ENCODE measurements around the gene ADRA2B.
A peak's percentile ranks its signal among the peaks of the same experiment; 100 is the strongest.
"Not testable (repeated sequence)": the region's sequence is repeated elsewhere in the genome, so short reads cannot be mapped to it uniquely, and the experiment has no call there.

The ADRA2B gene

GRCh38 chr2:96143231-96143847 is 27.0 kb upstream of the ADRA2B start:
- H3K27ac ChIP-seq: peak overlapping the region; percentile 25
- ChIA-PET CTCF (no interaction called here), POLR2A (ENCODE audit: low non-redundant PET) (interaction anchor here (0.5 to 1.0 kb wide), 2 partner anchors 124 to 125 kb away, joined by 4 to 8 read pairs; no protein-coding TSS in a partner anchor)
- no peak for DNase-seq (ENCODE audit: low spot score)
- no peak for TF ChIP-seq CTCF (conservative IDR thresholded peaks at IDR 0.05; ENCODE audit: low read depth)

GRCh38 chr2:96142217-96143113 is 26.1 kb upstream of the ADRA2B start:
- no peak for DNase-seq (ENCODE audit: low spot score)
- peak overlapping the region; percentile 25 for H3K27ac ChIP-seq
- POLR2A ChIA-PET (ENCODE audit: low non-redundant PET): interaction anchor here (0.5 to 1.0 kb wide), 2 partner anchors 125 to 126 kb away, joined by 4 to 8 read pairs; no protein-coding TSS in a partner anchor
- TF ChIP-seq CTCF (conservative IDR thresholded peaks at IDR 0.05; ENCODE audit: low read depth): no peak
- CTCF ChIA-PET: interaction anchor here (1.0 kb wide), 1 partner anchor 25 kb away, joined by 3 read pairs; no protein-coding TSS in a partner anchor

- POLR2A ChIA-PET (ENCODE audit: low non-redundant PET); H3K27ac ChIP-seq; DNase-seq (ENCODE audit: low spot score): not testable (repeated sequence)
- CTCF ChIA-PET: interaction anchor here (0.5 to 1.0 kb wide), 2 partner anchors 25 to 167 kb away, joined by 3 to 5 read pairs; no protein-coding TSS in a partner anchor
These were observed 25.2 kb upstream of the ADRA2B start for GRCh38 chr2:96141624-96141967.

GRCh38 chr2:96140941-96141623 is 24.7 kb upstream of the ADRA2B start:
- ChIA-PET POLR2A (ENCODE audit: low non-redundant PET) (no interaction called here), CTCF (interaction anchor here (0.5 to 1.0 kb wide), 2 partner anchors 24 to 166 kb away, joined by 3 to 5 read pairs; no protein-coding TSS in a partner anchor)
- no peak for TF ChIP-seq CTCF (conservative IDR thresholded peaks at IDR 0.05; ENCODE audit: low read depth)
- no peak overlapping the region for H3K27ac ChIP-seq
- no peak for DNase-seq (ENCODE audit: low spot score)

GRCh38 chr2:96139181-96139758 is 22.9 kb upstream of the ADRA2B start:
- POLR2A ChIA-PET (ENCODE audit: low non-redundant PET): no interaction called here
- no peak for DNase-seq (ENCODE audit: low spot score)
- TF ChIP-seq CTCF (conservative IDR thresholded peaks at IDR 0.05; ENCODE audit: low read depth): no peak
- CTCF ChIA-PET: interaction anchor here (0.5 to 2.3 kb wide), 10 partner anchors 11 to 396 kb away, joined by 3 to 32 read pairs (median 3); partner anchors contain the start of gene ADRA2B
- H3K27ac ChIP-seq: no peak overlapping the region

- CTCF ChIA-PET: interaction anchor here (0.5 to 2.3 kb wide), 14 partner anchors 11 to 626 kb away, joined by 3 to 32 read pairs (median 4); partner anchors contain the start of gene ADRA2B
- peak; percentile 37 for TF ChIP-seq CTCF (conservative IDR thresholded peaks at IDR 0.05; ENCODE audit: low read depth)
- no peak within 1 kb of the TSS for H3K27ac ChIP-seq
- POLR2A ChIA-PET (ENCODE audit: low non-redundant PET): interaction anchor here (0.7 kb wide), 1 partner anchor 11 kb away, joined by 3 read pairs; no protein-coding TSS in a partner anchor
- peak; percentile 40 for DNase-seq (ENCODE audit: low spot score)
These were observed 22.1 kb upstream of the ADRA2B start, which contains the start of gene ASTL for GRCh38 chr2:96138179-96139145. Gene ASTL (minus strand): TSS chr2:96138502. CDS start chr2:96138436, 66 bp downstream.
